DOHH2 (cell line): ENCODE results near the gene MDGA2.

Experiments
- H3F3A ChIP-seq: fragments of 200-600 bp; sonication (generic), shearing (Covaris generic); 2 replicates; pipeline ENCODE4 v1.6.0; 2016; ENCODE audit warnings: antibody characterized with exemption, mild to moderate bottlenecking; ENCODE audit not compliant: control insufficient read depth, insufficient read depth
- H3K27ac ChIP-seq: fragments of 200-600 bp; sonication (generic); 2 replicates; pipeline ENCODE4 v1.5.1; 2014; ENCODE audit warnings: low read depth, mild to moderate bottlenecking, low read length, moderate library complexity
- H3K27me3 ChIP-seq: fragments of 200-600 bp; sonication (generic); 2 replicates; pipeline ENCODE4 v1.6.1; 2014; ENCODE audit warnings: mild to moderate bottlenecking, low read length, mixed read lengths; ENCODE audit not compliant: control insufficient read depth
- H3K36me3 ChIP-seq: fragments of 200-600 bp; sonication (generic); 2 replicates; pipeline ENCODE4 v1.6.1; 2014; ENCODE audit warnings: mild to moderate bottlenecking, low read length, moderate library complexity, mixed read lengths; ENCODE audit not compliant: control insufficient read depth
- H3K4me1 ChIP-seq: fragments of 200-600 bp; sonication (generic); 2 replicates; pipeline ENCODE4 v1.6.1; 2014; ENCODE audit warnings: mild to moderate bottlenecking, low read length, mixed read lengths; ENCODE audit not compliant: control insufficient read depth
- H3K4me2 ChIP-seq: fragments of 200-600 bp; sonication (generic); 2 replicates; pipeline ENCODE4 v1.6.0; 2014; ENCODE audit warnings: mild to moderate bottlenecking, low read length, moderate library complexity
- H3K4me3 ChIP-seq: fragments of 200-600 bp; sonication (generic); 2 replicates; pipeline ENCODE4 v1.5.1; 2014; ENCODE audit warnings: mild to moderate bottlenecking, low read length, mixed read lengths
- H3K79me2 ChIP-seq: fragments of 200-600 bp; sonication (generic); 2 replicates; pipeline ENCODE4 v1.6.1; 2014; ENCODE audit warnings: mild to moderate bottlenecking, low read length, mixed read lengths; ENCODE audit not compliant: control insufficient read depth
- H3K9me2 ChIP-seq: fragments of 200-600 bp; sonication (generic); replicated peaks from 2 replicates; pipeline ENCODE4 v1.6.1; 2014; ENCODE audit warnings: mild to moderate bottlenecking, low read length, mixed read lengths; ENCODE audit not compliant: control insufficient read depth
- H3K9me3 ChIP-seq: fragments of 200-600 bp; sonication (generic); 2 replicates; pipeline ENCODE4 v1.6.1; 2014; ENCODE audit warnings: antibody characterized with exemption, low read length, mixed read lengths; ENCODE audit not compliant: control insufficient read depth, insufficient read depth
- H4K20me1 ChIP-seq: fragments of 200-600 bp; sonication (generic); 2 replicates; pipeline ENCODE4 v1.6.0; 2014; ENCODE audit warnings: low read depth, mild to moderate bottlenecking, antibody characterized with exemption, low read length, moderate library complexity; ENCODE audit not compliant: control insufficient read depth, insufficient read depth
- CTCF ChIP-seq: fragments of 200-600 bp; sonication (generic); IDR thresholded peaks from one replicate; pipeline ENCODE4 v1.5.1; 2014; ENCODE audit warnings: antibody characterized with exemption, mild to moderate bottlenecking, low read depth, low read length; ENCODE audit not compliant: poor library complexity, severe bottlenecking
- EZH2phosphoT487 ChIP-seq: fragments of 200-600 bp; sonication (generic); IDR thresholded peaks from 2 replicates; pipeline ENCODE4 v1.6.1; 2017; ENCODE audit warnings: borderline replicate concordance, mild to moderate bottlenecking, antibody characterized with exemption, low read length, moderate library complexity, mixed read lengths

MDGA2 gene

GRCh38 chr14:47490766-47491165 is 184.6 kb downstream of the MDGA2 start:
- Histone ChIP-seq H3K4me3 (no peak overlapping the region), H3K9me3 (no peaks in the 10 kb centered on the region), H3K79me2 (no peaks in the 10 kb centered on the region), H3K4me2 (no peak overlapping the region), H3K27me3 (no peaks in the 10 kb centered on the region), H3K27ac (no peak overlapping the region), H3K4me1 (no peaks in the 10 kb centered on the region), H3K36me3 (no peaks in the 10 kb centered on the region), H3K9me2 (no peaks in the 10 kb centered on the region), H4K20me1 (no peaks in the 10 kb centered on the region), H3F3A (no peaks in the 10 kb centered on the region)
- TF ChIP-seq CTCF: no peak
- TF ChIP-seq EZH2phosphoT487: no peak

GRCh38 chr14:47490353-47490752 is 185.1 kb downstream of the MDGA2 start:
- H3F3A ChIP-seq: no peaks in the 10 kb centered on the region
- H3K4me3 ChIP-seq: no peak overlapping the region
- no peaks in the 10 kb centered on the region for H3K27me3 ChIP-seq
- TF ChIP-seq EZH2phosphoT487: no peak
- no peak for TF ChIP-seq CTCF
- no peaks in the 10 kb centered on the region for H3K9me2 ChIP-seq
- no peaks in the 10 kb centered on the region for H3K36me3 ChIP-seq
- no peaks in the 10 kb centered on the region for H4K20me1 ChIP-seq
- H3K9me3 ChIP-seq: no peaks in the 10 kb centered on the region
- H3K4me2 ChIP-seq: no peak overlapping the region
- no peaks in the 10 kb centered on the region for H3K79me2 ChIP-seq
- no peak overlapping the region for H3K27ac ChIP-seq
- H3K4me1 ChIP-seq: no peaks in the 10 kb centered on the region

GRCh38 chr14:47485421-47485820 is 190.0 kb downstream of the MDGA2 start:
- no peaks in the 10 kb centered on the region for H3K27me3 ChIP-seq
- H3K4me2 ChIP-seq: no peak overlapping the region
- H3K4me3 ChIP-seq: no peak overlapping the region
- no peaks in the 10 kb centered on the region for H3K9me2 ChIP-seq
- no peaks in the 10 kb centered on the region for H3K36me3 ChIP-seq
- no peak overlapping the region for H3K27ac ChIP-seq
- H3K4me1 ChIP-seq: no peaks in the 10 kb centered on the region
- no peaks in the 10 kb centered on the region for H3F3A ChIP-seq
- TF ChIP-seq CTCF (no peak), EZH2phosphoT487 (no peak)
- H3K9me3 ChIP-seq: no peaks in the 10 kb centered on the region
- no peaks in the 10 kb centered on the region for H3K79me2 ChIP-seq
- no peaks in the 10 kb centered on the region for H4K20me1 ChIP-seq

DNA sequence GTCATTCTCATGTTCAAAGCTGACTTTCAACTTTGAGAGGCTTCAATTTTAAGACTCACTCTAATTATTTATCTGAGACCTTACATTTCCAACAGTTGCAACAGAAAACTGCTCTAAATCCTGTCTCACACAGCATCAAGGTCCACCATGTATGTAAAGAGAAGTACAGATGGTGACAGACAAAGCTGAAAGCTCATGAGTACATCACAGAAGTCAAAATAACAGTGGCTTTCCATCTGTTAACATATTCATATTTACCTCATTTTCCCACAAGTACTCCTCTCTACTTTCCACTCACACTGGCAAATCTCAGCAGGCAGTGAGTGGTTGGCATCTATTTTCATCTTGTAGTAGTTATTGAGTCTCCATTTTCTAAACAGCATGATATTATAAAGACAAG is 192.0 kb downstream of the MDGA2 start:
- H3K4me1 ChIP-seq: no peaks in the 10 kb centered on the region
- no peak overlapping the region for H3K27ac ChIP-seq
- no peak overlapping the region for H3K4me3 ChIP-seq
- H3K4me2 ChIP-seq: no peak overlapping the region
- TF ChIP-seq CTCF: no peak
- TF ChIP-seq EZH2phosphoT487: no peak
- H3K79me2 ChIP-seq: no peaks in the 10 kb centered on the region
- no peaks in the 10 kb centered on the region for H3F3A ChIP-seq
- no peaks in the 10 kb centered on the region for H3K27me3 ChIP-seq
- no peaks in the 10 kb centered on the region for H3K36me3 ChIP-seq
- no peaks in the 10 kb centered on the region for H3K9me3 ChIP-seq
- H3K9me2 ChIP-seq: no peaks in the 10 kb centered on the region
- no peaks in the 10 kb centered on the region for H4K20me1 ChIP-seq
